ENCODE measurements around the gene PLD1. TPM values are rescaled to one million over a fixed set of nuclear protein-coding genes. Genes with fewer than 3 reads are reported as not detected.

Gene PLD1
- total and polyA plus RNA-seq, 2 of the 8 experiments (the other 6 are each of a cell fraction or from before 2014, with no cell fraction given), result 1.2 to 2.6 TPM

DNA sequence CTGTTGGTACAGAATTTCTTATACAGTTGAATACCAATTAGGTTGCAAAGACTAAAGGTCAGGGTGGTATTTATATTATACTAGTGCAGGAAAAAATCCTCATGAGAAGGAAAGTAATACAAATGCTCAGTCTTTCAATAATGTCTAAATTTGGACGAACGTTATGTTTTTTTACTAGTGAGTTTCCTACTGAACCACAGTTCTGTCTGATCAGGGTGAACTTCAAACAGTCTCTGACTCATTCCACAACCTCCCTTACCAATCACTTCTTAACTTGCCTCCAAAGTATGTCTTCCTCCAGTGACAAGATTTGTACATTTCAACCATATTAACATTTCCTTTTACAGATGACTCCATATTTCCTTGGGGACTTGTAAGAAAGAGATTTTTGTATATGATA, 36.3 kb upstream of the PLD1 start:
- FAIRE-seq, result no peak
- no peak for DNase-seq (ENCODE audit: low read depth in 1 of 2, low spot score in 2 of 2)
- CTCF ChIA-PET (ENCODE audit: partially characterized antibody), result no interaction called here
- no peak for TF ChIP-seq ASH2L (IDR thresholded peaks at IDR 0.05; ENCODE audit: low read length)
- no peak for TF ChIP-seq CTBP2 (IDR thresholded peaks at IDR 0.05; ENCODE audit: borderline replicate concordance, insufficient read depth, insufficient read length, low read length)

More for the DNA sequence above, 36.3 kb upstream of the PLD1 start:
- Histone ChIP-seq H4K20me1 (replicated peaks in 1 of 2; ENCODE audit: control insufficient read depth in 1 of 2, insufficient read depth in 2 of 2, low read length in 2 of 2) (no peaks in the 10 kb centered on the region), H2AK5ac (ENCODE audit: low read depth, low read length) (no peak overlapping the region), H3K4me3 (ENCODE audit: extremely low read depth in 1 of 4, insufficient read depth in 2 of 4, low read depth in 3 of 4, low read length in 4 of 4) (no peak overlapping the region), H3K79me1 (ENCODE audit: low read depth, low read length) (no peaks in the 10 kb centered on the region), H3K9ac (replicated peaks in 1 of 4; ENCODE audit: extremely low read depth in 1 of 4, low read depth in 3 of 4, low read length in 3 of 4) (no peak overlapping the region), H3K79me2 (ENCODE audit: control insufficient read depth in 1 of 2, insufficient read depth in 2 of 2, low read length in 2 of 2) (no peaks in the 10 kb centered on the region), H2BK20ac (ENCODE audit: low read length) (no peak overlapping the region), H3K23me2 (ENCODE audit: low read depth, low read length) (no peaks in the 10 kb centered on the region), H4K5ac (ENCODE audit: insufficient read length, low read depth, low read length) (no peak overlapping the region), H3K4me1 (replicated peaks in 1 of 4; ENCODE audit: control insufficient read depth in 3 of 4, insufficient read depth in 4 of 4, low read length in 3 of 4) (no peaks in the 10 kb centered on the region; a peak in 1 of 7 replicates), H4K91ac (replicated peaks; ENCODE audit: insufficient read length, low read length) (no peak overlapping the region), H4K8ac (ENCODE audit: extremely low read depth, insufficient read depth, low read length) (no peak overlapping the region), H2BK5ac (ENCODE audit: low read depth, low read length) (no peak overlapping the region), H3K4me2 (ENCODE audit: insufficient read depth in 1 of 2, low read depth in 2 of 2, low read length in 2 of 2) (no peak overlapping the region), H2BK120ac (replicated peaks; ENCODE audit: low read depth, low read length) (no peak overlapping the region), H3K36me3 (ENCODE audit: control insufficient read depth in 2 of 4, insufficient read depth in 4 of 4, low read length in 3 of 4) (no peaks in the 10 kb centered on the region), H3K27ac (ENCODE audit: low read depth, low read length) (no peak overlapping the region), H2BK15ac (ENCODE audit: low read length) (no peak overlapping the region), H2BK12ac (ENCODE audit: low read depth, low read length) (no peak overlapping the region), H3K56ac (replicated peaks; ENCODE audit: insufficient read length, low read depth, low read length) (no peak overlapping the region), H3K27me3 (replicated peaks in 1 of 4; ENCODE audit: control insufficient read depth in 3 of 4, extremely low read depth in 1 of 4, insufficient read depth in 3 of 4, low read length in 3 of 4) (no peaks in the 10 kb centered on the region), H2AFZ (ENCODE audit: low read length) (no peak overlapping the region), H3K23ac (ENCODE audit: insufficient read length) (no peak overlapping the region), H3K4ac (replicated peaks; ENCODE audit: insufficient read length, low read depth, low read length) (no peak overlapping the region), H3K14ac (ENCODE audit: insufficient read length) (no peak overlapping the region), H3K18ac (ENCODE audit: extremely low read depth, low read length) (no peak overlapping the region), H3K9me3 (ENCODE audit: insufficient read depth in 2 of 2, low read depth in 1 of 2, low read length in 1 of 2) (no peaks in the 10 kb centered on the region)
- POLR2A ChIA-PET (ENCODE audit: partially characterized antibody), result no interaction called here
- 84% methylated on average over 2 of the region's 2 CpGs; no CpG with 5 or more reads in 1 of the 2 experiments for WGBS, 2 experiments (ENCODE audit: extremely low coverage in 1 of 2, insufficient coverage in 1 of 2, insufficient read length in 1 of 2, insufficient replicate concordance in 2 of 2, low coverage in 1 of 2, low lambda C conversion rate in 2 of 2, missing lambda C conversion rate in 1 of 2)

Measured in H1 (cell line).